LNCaP clone FGC (cell line): ENCODE measurements around the gene MAP3K3.

Experiments
- DNase-seq: peaks from one replicate; pipeline ENCODE4 v3.0.0-alpha.2; 2011; ENCODE audit warnings: low read depth
- H3K4me3 ChIP-seq: 2 replicates; pipeline ENCODE4 v1.5.1; 2011; ENCODE audit warnings: mild to moderate bottlenecking, low read depth, low read length, control low read depth
- TF ChIP-seq, protein P1 (sequence below): IDR thresholded peaks from 2 replicates; pipeline ENCODE4 v1.5.1; 2012; ENCODE audit warnings: mild to moderate bottlenecking; ENCODE audit not compliant: control insufficient read depth, insufficient read depth; ENCODE audit errors: extremely low read depth

The MAP3K3 gene

DNA sequence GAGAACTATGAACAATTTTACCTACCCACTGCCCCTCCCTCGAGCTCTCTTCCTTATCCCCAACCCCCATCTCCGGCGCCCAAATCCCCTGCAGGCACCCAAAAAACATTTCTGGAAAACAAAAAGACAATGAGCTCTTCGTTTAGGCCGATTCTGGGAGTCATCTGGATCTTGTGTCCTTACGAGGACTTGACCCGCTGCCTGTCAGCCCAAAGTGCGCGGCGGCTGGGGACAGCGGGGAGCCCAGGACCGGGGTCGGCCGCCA lies 118.9 kb downstream of the MAP3K3 start:
- DNase-seq: no peak
- TF ChIP-seq, protein P1, sequence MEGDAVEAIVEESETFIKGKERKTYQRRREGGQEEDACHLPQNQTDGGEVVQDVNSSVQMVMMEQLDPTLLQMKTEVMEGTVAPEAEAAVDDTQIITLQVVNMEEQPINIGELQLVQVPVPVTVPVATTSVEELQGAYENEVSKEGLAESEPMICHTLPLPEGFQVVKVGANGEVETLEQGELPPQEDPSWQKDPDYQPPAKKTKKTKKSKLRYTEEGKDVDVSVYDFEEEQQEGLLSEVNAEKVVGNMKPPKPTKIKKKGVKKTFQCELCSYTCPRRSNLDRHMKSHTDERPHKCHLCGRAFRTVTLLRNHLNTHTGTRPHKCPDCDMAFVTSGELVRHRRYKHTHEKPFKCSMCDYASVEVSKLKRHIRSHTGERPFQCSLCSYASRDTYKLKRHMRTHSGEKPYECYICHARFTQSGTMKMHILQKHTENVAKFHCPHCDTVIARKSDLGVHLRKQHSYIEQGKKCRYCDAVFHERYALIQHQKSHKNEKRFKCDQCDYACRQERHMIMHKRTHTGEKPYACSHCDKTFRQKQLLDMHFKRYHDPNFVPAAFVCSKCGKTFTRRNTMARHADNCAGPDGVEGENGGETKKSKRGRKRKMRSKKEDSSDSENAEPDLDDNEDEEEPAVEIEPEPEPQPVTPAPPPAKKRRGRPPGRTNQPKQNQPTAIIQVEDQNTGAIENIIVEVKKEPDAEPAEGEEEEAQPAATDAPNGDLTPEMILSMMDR: no peak
- peak overlapping the region; percentile 83 for H3K4me3 ChIP-seq

DNA sequence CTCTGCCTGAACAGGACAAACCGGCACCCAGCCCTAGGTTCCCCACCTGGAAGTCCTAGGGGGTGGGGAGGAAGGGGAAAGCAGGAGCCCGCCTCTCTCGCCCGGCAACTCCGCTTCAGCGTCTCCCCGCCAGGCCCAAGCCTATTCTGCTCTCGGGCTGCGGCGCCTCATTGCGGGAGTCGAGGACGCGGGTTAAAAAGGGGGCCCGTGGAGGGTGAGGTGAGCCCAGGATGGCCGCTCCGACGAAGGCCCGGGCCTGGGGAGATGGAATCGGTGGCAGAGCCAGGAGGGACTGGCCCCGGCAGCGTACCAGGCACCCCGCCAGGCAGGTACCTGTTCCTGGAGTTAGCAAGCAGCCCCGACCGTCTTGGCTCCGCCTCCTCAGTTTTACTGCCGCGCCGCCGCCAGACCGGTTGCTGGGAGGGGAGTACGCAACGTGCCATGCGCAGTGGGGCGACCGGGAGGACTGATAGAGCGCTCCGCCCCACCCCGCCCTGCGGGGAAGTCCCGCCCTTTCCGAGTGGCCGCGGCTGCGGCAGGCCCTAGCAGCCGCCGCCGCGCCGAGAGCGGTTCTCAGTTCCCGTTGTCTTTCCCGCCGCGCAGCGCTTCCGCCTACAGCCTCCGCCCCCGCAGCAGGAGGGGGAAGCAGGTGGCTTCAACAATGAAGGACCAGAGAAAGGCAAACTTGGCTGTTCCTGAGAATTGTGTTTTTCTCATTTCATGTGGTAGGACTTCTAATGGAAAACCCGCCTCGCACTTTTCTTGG lies 119.4 kb downstream of the MAP3K3 start, which contains the start of gene STRADA:
STRADA (minus strand) TSS at position 392 of the 766 bp plus-strand sequence. CDS start 13,430 bp downstream, outside the sequence.
- DNase-seq: peak; percentile 99
- H3K4me3 ChIP-seq: peak within 1 kb of the TSS; percentile 83
- TF ChIP-seq, protein P1: no peak
